ENCODE measurements around the gene CRISP3.
"Not testable (repeated sequence)": the region's sequence is repeated elsewhere in the genome, so short reads cannot be mapped to it uniquely, and the experiment has no call there.

The CRISP3 gene

GRCh38 chr6:49736017-49736508 is 8.1 kb downstream of the CRISP3 start:
- no peaks in the 10 kb centered on the region for H3K4me1 Mint-ChIP-seq
- H3K4me3 Mint-ChIP-seq, result no peak overlapping the region
- DNase-seq (ENCODE audit: low spot score in 2 of 2), result no peak
- peaks cover 2% of the 10 kb centered on the region for H3K36me3 Mint-ChIP-seq (ENCODE audit: insufficient read depth)
- no peak overlapping the region for H3K27ac Mint-ChIP-seq (ENCODE audit: low read depth)
- peaks cover 12% of the 10 kb centered on the region for H3K9me3 Mint-ChIP-seq
- H3K27me3 Mint-ChIP-seq, result no peaks in the 10 kb centered on the region
- ATAC-seq (replicated peaks; ENCODE audit: extremely low read depth, poor library complexity, severe bottlenecking), result no peak

GRCh38 chr6:49733680-49734079 is 10.5 kb downstream of the CRISP3 start:
- Mint-ChIP-seq H3K27me3 (no peaks in the 10 kb centered on the region), H3K4me3 (no peak overlapping the region), H3K4me1 (no peaks in the 10 kb centered on the region), H3K27ac (ENCODE audit: low read depth) (no peak overlapping the region), H3K9me3 (peaks cover 5% of the 10 kb centered on the region), H3K36me3 (ENCODE audit: insufficient read depth) (no peaks in the 10 kb centered on the region)
- DNase-seq (ENCODE audit: low spot score in 2 of 2) (no peak), ATAC-seq (replicated peaks; ENCODE audit: extremely low read depth, poor library complexity, severe bottlenecking) (no peak)

DNA sequence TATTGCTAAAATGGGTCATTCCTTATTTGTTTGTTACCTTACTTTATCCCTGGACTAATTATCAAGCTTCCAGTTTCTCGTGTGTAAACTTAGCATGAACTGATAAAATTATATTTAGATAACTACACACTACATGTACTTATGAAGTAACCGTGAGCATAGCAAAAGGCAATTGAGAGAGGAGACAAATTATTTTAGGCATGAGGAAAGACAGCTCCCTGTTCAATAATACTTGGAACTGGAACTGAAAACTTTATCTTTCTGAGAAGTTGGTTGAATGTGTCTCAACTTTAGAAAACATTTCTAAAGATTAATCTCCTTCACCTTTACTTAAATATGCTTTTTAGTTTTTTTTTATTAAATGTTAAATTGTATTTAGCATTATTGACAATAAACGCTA is 11.4 kb downstream of the CRISP3 start:
- no peak for DNase-seq (ENCODE audit: low spot score in 2 of 2)
- H3K9me3 Mint-ChIP-seq, result peaks cover 5% of the 10 kb centered on the region
- H3K4me3 Mint-ChIP-seq, result no peak overlapping the region
- no peak overlapping the region for H3K27ac Mint-ChIP-seq (ENCODE audit: low read depth)
- no peaks in the 10 kb centered on the region for H3K4me1 Mint-ChIP-seq
- no peaks in the 10 kb centered on the region for H3K27me3 Mint-ChIP-seq
- ATAC-seq (replicated peaks; ENCODE audit: extremely low read depth, poor library complexity, severe bottlenecking), result no peak
- H3K36me3 Mint-ChIP-seq (ENCODE audit: insufficient read depth), result no peaks in the 10 kb centered on the region

GRCh38 chr6:49730251-49730650 is 13.9 kb downstream of the CRISP3 start:
- no peak overlapping the region for H3K27ac Mint-ChIP-seq (ENCODE audit: low read depth)
- H3K4me1 Mint-ChIP-seq, result no peaks in the 10 kb centered on the region
- no peaks in the 10 kb centered on the region for H3K27me3 Mint-ChIP-seq
- no peak for ATAC-seq (replicated peaks; ENCODE audit: extremely low read depth, poor library complexity, severe bottlenecking)
- H3K4me3 Mint-ChIP-seq, result no peak overlapping the region
- no peaks in the 10 kb centered on the region for H3K36me3 Mint-ChIP-seq (ENCODE audit: insufficient read depth)
- peaks cover 17% of the 10 kb centered on the region for H3K9me3 Mint-ChIP-seq
- DNase-seq (ENCODE audit: low spot score in 2 of 2), result no peak

DNA sequence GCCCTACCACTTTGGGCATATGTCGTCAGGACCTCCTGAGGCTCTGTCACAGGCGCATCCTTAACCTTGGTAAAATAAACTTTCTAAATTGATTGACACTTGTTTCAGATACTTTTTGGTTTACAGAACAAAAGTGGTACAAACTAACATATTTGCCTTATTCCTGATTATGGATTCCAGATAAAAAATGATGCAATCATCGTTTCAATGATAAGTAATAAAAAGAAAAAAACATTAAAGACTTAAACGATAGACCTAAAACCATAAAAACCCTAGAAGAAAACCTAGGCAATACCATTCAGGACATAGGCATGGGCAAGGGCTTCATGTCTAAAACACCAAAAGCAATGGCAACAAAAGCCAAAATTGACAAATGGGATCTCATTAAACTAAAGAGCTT is 20.3 kb downstream of the CRISP3 start:
- not testable (repeated sequence) for H3K36me3 Mint-ChIP-seq (ENCODE audit: insufficient read depth); ATAC-seq (replicated peaks; ENCODE audit: extremely low read depth, poor library complexity, severe bottlenecking); DNase-seq (ENCODE audit: low spot score in 2 of 2); H3K27ac Mint-ChIP-seq (ENCODE audit: low read depth); H3K27me3 Mint-ChIP-seq; H3K4me3 Mint-ChIP-seq; H3K4me1 Mint-ChIP-seq
- H3K9me3 Mint-ChIP-seq, result peaks cover 30% of the 10 kb centered on the region

- peaks cover 2% of the 10 kb centered on the region for H3K36me3 Mint-ChIP-seq (ENCODE audit: insufficient read depth)
- no peak overlapping the region for H3K27ac Mint-ChIP-seq (ENCODE audit: low read depth)
- H3K4me1 Mint-ChIP-seq, result no peaks in the 10 kb centered on the region
- ATAC-seq (replicated peaks; ENCODE audit: extremely low read depth, poor library complexity, severe bottlenecking) (no peak), DNase-seq (ENCODE audit: low spot score in 2 of 2) (no peak)
- H3K27me3 Mint-ChIP-seq, result no peaks in the 10 kb centered on the region
- H3K9me3 Mint-ChIP-seq, result peaks cover 24% of the 10 kb centered on the region
- H3K4me3 Mint-ChIP-seq, result no peak overlapping the region
These were observed 22.9 kb downstream of the CRISP3 start for GRCh38 chr6:49721297-49721696.

DNA sequence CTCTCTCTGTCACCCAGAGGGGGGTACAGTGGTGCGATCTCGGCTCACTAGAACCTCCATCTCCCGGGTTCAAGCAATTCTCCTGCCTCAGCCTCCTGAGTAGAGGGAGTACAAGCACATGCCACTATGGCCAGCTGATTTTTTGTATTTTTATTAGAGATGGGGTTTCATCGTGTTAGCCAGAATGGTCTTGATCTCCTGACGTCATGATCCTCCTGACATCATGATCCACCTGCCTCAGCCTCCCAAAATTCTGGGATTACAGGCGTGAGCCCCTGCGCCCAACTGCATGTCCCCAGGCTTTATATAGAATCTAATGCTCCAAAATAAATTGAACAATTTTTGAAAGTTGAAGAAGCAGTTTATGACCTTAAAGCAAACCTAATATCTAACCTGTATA is 23.8 kb downstream of the CRISP3 start:
- H3K4me3 Mint-ChIP-seq, result no peak overlapping the region
- H3K4me1 Mint-ChIP-seq, result no peaks in the 10 kb centered on the region
- no peak for ATAC-seq (replicated peaks; ENCODE audit: extremely low read depth, poor library complexity, severe bottlenecking)
- H3K36me3 Mint-ChIP-seq (ENCODE audit: insufficient read depth), result peaks cover 2% of the 10 kb centered on the region
- no peaks in the 10 kb centered on the region for H3K27me3 Mint-ChIP-seq
- peaks cover 18% of the 10 kb centered on the region for H3K9me3 Mint-ChIP-seq
- H3K27ac Mint-ChIP-seq (ENCODE audit: low read depth), result no peak overlapping the region
- no peak for DNase-seq (ENCODE audit: low spot score in 2 of 2)

- peaks cover 3% of the 10 kb centered on the region for H3K36me3 Mint-ChIP-seq (ENCODE audit: insufficient read depth)
- peaks cover 12% of the 10 kb centered on the region for H3K9me3 Mint-ChIP-seq
- H3K4me3 Mint-ChIP-seq, result no peak within 1 kb of the TSS
- no peaks in the 10 kb centered on the region for H3K27me3 Mint-ChIP-seq
- H3K27ac Mint-ChIP-seq (ENCODE audit: low read depth), result no peak within 1 kb of the TSS
- no peak for ATAC-seq (replicated peaks; ENCODE audit: extremely low read depth, poor library complexity, severe bottlenecking)
- no peaks in the 10 kb centered on the region for H3K4me1 Mint-ChIP-seq
- DNase-seq (ENCODE audit: low spot score in 2 of 2), result no peak
These were observed 30.8 kb downstream of the CRISP3 start, which contains the start of gene CRISP2 for GRCh38 chr6:49713346-49713745. Gene CRISP2, minus strand, starts transcription at chr6:49713543. Its CDS starts 4,347 bp downstream, at chr6:49709196.

GRCh38 chr6:49698478-49698877 is 45.7 kb downstream of the CRISP3 start:
- Mint-ChIP-seq H3K36me3 (ENCODE audit: insufficient read depth) (no peaks in the 10 kb centered on the region), H3K4me3 (no peak overlapping the region), H3K27me3 (no peaks in the 10 kb centered on the region), H3K4me1 (no peaks in the 10 kb centered on the region), H3K27ac (ENCODE audit: low read depth) (no peak overlapping the region), H3K9me3 (peaks cover 9% of the 10 kb centered on the region)
- ATAC-seq (replicated peaks; ENCODE audit: extremely low read depth, poor library complexity, severe bottlenecking) (no peak), DNase-seq (ENCODE audit: low spot score in 2 of 2) (no peak)

DNA sequence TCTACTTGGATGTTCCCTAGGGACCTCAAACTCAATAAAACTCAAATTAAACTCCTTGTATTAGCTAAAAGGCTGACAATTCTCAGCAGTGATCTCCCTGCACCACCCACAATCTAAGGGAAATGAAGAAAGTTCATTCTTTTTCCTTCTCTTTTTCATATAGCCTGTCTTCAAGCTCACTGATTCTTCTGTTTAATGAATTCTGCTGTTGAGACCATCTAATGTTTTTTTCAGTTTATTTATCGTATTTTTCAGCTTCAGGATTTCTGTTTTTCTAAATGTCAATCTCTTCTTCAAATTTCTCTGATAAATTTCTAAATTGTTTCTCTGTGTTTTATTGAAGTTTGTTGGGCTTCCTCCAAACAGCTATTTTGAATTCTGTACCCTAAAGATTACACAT is 50.7 kb downstream of the CRISP3 start:
- no peaks in the 10 kb centered on the region for H3K4me1 Mint-ChIP-seq
- no peak overlapping the region for H3K27ac Mint-ChIP-seq (ENCODE audit: low read depth)
- ATAC-seq (replicated peaks; ENCODE audit: extremely low read depth, poor library complexity, severe bottlenecking), result no peak
- H3K9me3 Mint-ChIP-seq, result no peaks in the 10 kb centered on the region
- no peak overlapping the region for H3K4me3 Mint-ChIP-seq
- no peaks in the 10 kb centered on the region for H3K27me3 Mint-ChIP-seq
- no peak for DNase-seq (ENCODE audit: low spot score in 2 of 2)
- H3K36me3 Mint-ChIP-seq (ENCODE audit: insufficient read depth), result no peaks in the 10 kb centered on the region

- Mint-ChIP-seq H3K27me3 (no peaks in the 10 kb centered on the region), H3K9me3 (no peaks in the 10 kb centered on the region), H3K36me3 (ENCODE audit: insufficient read depth) (no peaks in the 10 kb centered on the region), H3K27ac (ENCODE audit: low read depth) (no peak overlapping the region), H3K4me1 (no peaks in the 10 kb centered on the region), H3K4me3 (no peak overlapping the region)
- ATAC-seq (replicated peaks; ENCODE audit: extremely low read depth, poor library complexity, severe bottlenecking) (no peak), DNase-seq (ENCODE audit: low spot score in 2 of 2) (no peak)
These were observed 51.7 kb downstream of the CRISP3 start for GRCh38 chr6:49692534-49692933.
